Stimulated activated CD4-positive, alpha-beta T cell treated with anti-CD3 and anti-CD28 coated beads, Interleukin-2, amount 100 ng/mL, for 48 hours (primary cell): ENCODE data around the gene TLR4.

Experiments
- DNase-seq, 2 donors: peaks; one replicate each; pipeline ENCODE4 v3.0.0-alpha.2; 2020

The TLR4 gene

GRCh38 chr9:117715411-117715989 is 11.3 kb downstream of the TLR4 start:
- no peak for DNase-seq

- no peak for DNase-seq
Observed at GRCh38 chr9:117718085-117718484, 13.9 kb downstream of the TLR4 start.

- DNase-seq = no peak
Observed at GRCh38 chr9:117718701-117719100, 14.5 kb downstream of the TLR4 start.

DNA sequence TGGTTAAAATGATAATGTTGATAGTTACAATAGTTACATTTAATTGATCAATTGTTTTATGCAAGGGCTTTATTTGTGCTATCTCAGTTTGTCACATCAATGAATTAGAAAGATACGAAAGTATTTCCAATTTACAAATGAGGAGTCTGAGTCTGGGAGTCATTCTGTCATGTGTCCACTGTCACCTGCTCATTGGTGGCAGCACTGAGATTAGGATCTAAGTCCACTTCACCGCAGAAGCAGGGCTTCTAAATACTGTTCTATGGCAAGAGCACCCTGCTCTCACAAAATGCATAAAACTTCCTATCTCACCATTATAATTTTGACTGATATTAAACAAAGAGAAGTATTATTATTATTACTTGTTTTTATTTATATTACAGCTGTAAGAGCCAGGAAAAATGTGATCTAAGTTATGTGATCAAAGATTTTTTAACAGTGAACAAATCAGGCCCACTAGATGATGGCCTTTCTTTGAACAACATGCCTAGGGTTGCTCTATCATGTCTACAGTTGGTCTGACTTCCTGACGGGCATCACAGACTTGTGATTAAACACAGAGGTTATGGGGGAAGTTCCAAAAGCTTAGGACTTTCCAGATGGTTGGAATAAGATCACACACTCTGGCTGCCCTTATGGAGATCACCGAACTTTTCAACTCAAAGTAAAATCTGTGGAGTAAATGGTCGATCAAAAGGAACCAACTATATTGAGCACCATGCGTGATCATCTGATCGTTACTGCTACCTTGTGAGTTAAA is 15.1 kb downstream of the TLR4 start:
- no peak for DNase-seq

GRCh38 chr9:117720066-117720465 is 15.9 kb downstream of the TLR4 start:
- no peak for DNase-seq

DNA sequence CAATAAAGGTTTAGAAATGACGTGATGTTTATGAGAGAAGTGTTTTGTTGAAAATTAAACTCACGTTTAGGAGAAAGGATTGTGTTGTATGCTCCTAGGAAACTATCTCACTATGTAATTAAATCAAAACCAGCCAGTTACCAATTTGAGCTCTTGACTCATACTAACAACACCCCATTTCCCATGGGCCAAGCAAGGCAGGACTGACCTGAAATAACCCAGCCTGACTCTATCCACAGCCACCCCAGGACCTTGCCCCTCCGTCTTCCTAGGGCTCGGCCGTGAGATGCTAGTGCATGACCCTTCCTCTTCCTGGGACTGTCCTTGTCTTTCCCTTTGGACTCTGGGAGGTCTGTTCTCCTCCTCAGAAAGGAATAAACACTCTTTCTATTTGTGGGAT is 16.4 kb downstream of the TLR4 start:
- no peak for DNase-seq

DNA sequence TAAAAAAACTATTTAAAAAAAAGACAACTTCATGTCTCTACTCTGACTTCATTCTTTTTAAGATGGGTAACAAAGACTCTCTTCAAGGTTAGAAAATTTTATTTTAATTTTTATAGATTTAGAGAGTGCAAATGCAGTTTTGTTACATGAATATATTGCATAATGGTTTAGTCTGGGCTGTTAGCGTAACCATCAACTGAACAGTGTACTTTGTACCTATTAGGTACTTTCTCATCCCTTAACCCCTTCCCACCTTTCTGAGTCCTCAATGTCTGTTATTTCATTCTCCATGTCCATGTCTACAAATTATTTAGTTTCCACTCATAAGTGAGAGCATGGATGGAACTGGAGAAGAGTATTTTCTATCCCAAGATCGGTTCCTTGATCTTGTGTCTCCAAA is 16.8 kb downstream of the TLR4 start:
- DNase-seq = no peak

DNA sequence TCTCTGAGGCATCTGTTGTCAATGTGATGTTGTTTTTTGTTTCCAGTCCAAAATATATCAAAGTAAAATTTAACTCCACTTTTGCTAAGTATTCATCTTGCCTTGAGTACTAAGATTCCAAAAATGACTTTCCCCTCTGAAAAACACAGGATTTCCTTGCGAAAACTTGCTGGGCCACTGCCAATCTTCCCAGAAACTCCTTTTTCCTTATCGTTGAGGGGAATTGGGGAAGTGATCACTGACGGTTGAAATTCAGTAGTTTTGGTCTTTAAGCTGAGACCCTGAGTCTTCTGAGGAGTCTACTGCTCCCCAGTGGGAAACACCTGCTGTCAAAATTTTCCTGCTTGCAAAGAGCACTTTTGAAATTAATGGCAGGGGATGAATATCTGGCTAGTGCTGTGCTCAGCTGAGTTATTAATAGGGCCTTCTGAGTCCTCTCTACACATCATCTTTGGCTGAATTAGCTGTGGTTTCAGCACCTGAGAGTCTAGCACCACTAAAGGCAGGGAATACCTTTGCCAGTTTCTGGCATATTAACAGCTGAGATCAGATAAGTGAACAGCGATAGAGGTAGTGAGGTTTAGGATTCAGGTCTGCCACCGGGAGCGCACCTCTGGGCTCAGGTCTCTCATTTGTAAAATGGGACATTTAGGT is 18.0 kb downstream of the TLR4 start:
- DNase-seq = no peak

GRCh38 chr9:117723986-117724625 is 19.9 kb downstream of the TLR4 start:
- no peak for DNase-seq

DNA sequence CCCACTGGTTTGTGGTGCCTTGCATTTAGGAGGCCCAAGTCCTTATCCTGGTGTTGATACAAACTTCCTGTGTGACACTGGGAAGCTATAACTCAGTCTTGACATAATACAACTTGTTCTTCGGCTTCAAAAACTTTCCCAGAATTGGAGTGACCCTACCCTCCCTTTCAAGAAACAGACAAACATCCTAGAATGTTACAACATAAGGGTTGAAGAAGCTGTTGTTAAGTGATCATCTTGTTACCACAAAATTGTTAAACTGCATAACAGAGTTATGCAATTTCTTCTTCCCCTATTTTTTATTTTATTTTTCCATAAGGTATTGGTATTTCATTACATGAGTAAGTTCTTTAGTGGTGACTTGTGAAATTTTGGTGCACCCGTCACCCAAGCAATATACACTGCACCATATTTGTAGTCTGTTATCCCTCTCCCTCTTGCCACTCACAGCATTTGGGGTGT is 21.3 kb downstream of the TLR4 start:
- no peak for DNase-seq

DNA sequence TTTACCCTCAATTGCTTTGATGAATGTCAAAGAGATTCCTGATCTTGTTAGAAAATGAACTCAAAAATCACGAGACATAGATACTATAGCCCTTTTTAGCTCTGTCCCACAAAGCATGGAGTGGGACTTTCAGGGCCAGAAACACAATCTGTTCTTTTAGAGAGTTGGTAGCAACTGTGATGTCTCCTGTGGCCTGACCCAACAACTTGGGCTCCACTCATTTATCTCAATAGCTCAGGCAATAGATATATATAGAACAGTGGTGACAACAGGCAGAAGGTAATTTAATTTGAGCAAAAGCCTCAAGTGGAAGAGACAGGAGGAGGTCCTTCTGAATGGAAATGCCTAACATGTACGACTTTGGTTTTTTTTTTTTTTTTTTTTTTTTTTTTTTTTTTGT is 25.2 kb downstream of the TLR4 start:
- no peak for DNase-seq

GRCh38 chr9:117732494-117732893 is 28.3 kb downstream of the TLR4 start:
- DNase-seq = no peak

GRCh38 chr9:117733465-117733864 is 29.3 kb downstream of the TLR4 start:
- no peak for DNase-seq

DNA sequence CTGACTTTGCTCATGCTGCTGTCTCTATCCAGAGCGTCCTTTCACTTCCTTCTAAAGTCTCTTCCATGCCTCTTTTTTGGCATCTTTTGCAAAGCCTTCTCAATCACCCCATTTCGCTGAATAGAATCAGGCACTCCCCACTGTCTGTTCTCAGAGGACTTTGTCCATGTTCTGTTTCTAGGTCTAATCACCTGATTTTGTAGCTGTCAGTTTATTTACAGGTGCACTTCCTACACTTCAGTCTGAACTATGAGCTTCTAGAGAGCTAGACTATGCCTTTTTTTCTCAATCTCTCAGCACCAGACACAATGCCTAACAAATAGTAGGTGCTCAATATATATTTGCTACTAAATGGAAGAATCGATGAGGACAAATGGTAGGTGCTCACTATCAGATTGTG is 29.9 kb downstream of the TLR4 start:
- no peak for DNase-seq

DNA sequence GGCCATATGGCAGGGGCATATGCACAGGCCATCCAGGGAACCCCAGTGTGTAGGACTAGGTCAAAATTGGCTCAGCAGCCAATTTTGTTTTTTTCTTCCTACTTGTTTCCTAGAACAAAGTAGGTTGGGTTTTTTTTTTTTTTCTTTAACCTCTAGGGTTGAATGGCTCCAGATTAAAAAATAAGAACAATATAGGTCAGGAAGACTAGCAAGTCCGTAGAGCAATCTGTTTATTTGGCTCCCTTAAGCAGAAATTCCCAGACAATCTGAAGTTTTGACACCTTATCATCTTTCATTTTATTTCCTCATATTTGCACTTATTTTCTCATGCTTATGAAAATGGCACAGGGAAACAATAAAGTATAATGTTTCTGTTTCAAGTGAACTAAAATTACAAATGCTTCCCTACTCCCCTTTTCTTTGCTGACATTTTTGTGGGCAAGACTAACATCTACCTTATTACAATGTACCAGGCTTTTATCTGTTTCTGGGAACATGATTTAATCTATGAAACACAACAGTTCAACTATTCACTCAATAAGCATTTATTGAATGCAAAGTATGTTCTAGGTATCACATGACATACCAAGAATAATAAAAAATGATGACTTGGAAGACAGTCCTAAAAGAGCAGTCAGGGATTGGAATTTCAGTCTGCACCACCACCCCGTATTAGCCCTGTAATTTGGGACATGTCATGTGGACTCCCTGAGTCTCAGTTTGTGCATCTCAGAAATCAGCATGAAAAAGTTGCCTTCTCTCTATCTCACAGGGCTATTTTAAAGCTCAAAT is 30.5 kb downstream of the TLR4 start:
- no peak for DNase-seq

- no peak for DNase-seq
Observed at GRCh38 chr9:117737721-117738226, 33.6 kb downstream of the TLR4 start.

DNA sequence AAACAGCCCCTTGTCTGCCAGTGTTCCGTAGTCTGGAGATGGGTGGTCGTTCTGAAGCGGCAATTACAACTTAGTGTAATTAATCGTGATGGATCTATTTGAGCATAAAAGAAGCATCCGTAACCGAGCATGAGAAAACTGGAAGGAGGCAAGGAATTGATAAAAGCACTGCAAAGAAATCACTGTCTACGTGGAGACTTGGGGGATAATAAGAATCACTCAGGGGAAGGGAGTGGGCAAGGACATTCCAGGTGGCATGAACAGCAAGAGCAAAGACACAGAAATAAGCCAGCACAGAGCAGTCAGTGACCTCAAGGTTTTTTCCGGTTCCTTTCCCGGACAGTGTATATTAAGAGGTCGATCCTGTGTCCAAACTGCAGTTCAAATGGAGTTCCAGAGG is 35.0 kb downstream of the TLR4 start:
- DNase-seq = no peak

DNA sequence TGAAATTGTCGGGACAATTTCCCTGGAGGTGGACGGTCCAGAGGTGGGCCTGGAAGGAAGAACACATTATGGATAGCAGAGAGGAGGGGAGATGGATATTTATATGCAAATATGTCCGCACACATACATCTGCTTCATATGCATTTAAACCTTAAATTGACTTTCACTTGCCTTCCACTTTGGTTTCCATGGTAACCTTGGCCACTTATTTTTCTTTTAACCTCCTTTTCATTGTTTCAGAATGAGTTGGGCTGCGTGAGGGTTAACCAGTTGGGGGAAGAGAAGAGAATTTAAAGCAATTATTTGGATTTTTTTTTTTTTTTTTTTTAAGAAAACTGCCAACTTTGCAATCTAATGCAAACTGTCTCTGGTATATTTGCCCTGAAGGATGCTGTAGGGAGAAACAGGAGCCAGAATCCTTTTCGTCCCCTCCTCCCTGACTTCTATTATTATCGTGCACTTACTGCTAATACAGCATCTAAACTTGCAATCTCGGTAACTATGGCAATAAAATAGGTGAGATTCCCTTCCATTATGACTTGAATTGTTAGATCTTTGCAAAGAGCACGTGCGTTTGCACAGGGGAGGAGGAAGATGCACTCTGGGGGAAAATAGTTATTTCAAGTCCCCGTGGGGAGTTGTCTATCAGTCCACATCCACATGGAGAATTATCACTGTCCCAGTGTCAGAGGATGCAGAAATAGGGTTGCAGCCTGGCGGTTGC is 35.6 kb downstream of the TLR4 start:
- DNase-seq = no peak

DNA sequence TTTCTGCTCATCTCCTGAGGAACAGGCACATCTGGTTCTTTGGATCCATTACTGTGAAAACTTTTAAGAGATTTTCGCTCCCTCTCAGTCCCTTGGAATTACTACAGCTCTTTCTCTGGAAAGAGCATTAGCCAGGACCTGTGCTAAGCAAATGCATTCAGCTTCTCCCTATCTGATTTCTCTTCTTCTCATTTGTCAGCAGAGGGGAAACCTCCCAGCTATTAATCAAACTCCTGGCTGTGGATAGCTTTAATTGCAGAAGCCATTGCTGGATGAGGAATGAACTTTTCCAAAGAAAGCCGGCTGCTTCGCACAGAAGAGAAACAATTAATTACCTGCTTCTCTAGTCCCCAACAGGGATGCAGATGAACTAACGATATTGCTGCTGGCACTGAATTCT is 37.9 kb downstream of the TLR4 start:
- no peak for DNase-seq

GRCh38 chr9:117744369-117744768 is 40.2 kb downstream of the TLR4 start:
- DNase-seq = no peak

GRCh38 chr9:117744856-117745389 is 40.7 kb downstream of the TLR4 start:
- no peak for DNase-seq

DNA sequence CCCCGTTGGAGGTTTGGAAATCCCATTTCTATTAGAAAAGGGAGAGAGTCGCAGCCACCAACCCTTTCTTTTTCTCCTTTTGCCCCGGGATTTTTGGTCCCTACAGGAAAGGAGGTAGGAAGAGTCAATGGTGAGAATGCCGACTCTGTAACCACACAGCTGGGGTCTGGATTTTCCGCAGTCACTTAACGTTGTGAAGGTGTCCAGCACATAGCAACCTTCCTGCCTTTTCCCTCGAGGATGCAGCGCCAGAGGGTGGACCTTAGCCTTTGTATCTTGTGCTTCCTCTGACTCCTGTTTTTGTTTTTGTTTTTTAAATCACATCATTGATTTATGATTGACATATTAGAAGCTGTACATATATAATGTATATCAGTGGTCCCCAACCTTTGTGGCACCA is 41.4 kb downstream of the TLR4 start:
- DNase-seq = no peak
